ENCODE data around the gene CACNA1S. TPM values are rescaled to one million over a fixed set of nuclear protein-coding genes. Genes with fewer than 3 reads are reported as not detected.

The CACNA1S gene
- total RNA-seq, 1 experiment from 2014 or later: not detected

GRCh38 chr1:201025571-201026002 lies 86.6 kb downstream of the CACNA1S start:
- Histone ChIP-seq H3K27ac (ENCODE audit: insufficient read length, low read depth, low read length) (no peak overlapping the region), H3K79me2 (ENCODE audit: insufficient read depth, low read length) (no peaks in the 10 kb centered on the region), H2BK20ac (ENCODE audit: low read depth, low read length, poor library complexity, severe bottlenecking) (no peak overlapping the region), H3K56ac (ENCODE audit: insufficient read length, low read depth, low read length) (no peak overlapping the region), H2BK5ac (ENCODE audit: insufficient read length, low read length) (no peak overlapping the region), H2BK12ac (ENCODE audit: insufficient read length, low read depth, low read length) (no peak overlapping the region), H4K5ac (ENCODE audit: insufficient read length, low read depth, low read length) (no peak overlapping the region), H4K8ac (replicated peaks; ENCODE audit: insufficient read length, low read depth, low read length) (no peak overlapping the region), H4K91ac (ENCODE audit: insufficient read length, low read depth, low read length) (no peak overlapping the region), H3K23me2 (ENCODE audit: insufficient read length, low read depth, low read length, poor library complexity, severe bottlenecking) (peaks cover 14% of the 10 kb centered on the region), H2AK5ac (ENCODE audit: insufficient read length, low read length) (no peak overlapping the region), H3K4me1 (ENCODE audit: insufficient read depth, low read length) (peaks cover 16% of the 10 kb centered on the region), H3K14ac (ENCODE audit: insufficient read depth, low read length) (no peak overlapping the region), H3K9ac (ENCODE audit: extremely low read depth, insufficient read length, low read length) (no peak overlapping the region), H3T11ph (ENCODE audit: low read length) (no peak overlapping the region), H3K18ac (ENCODE audit: insufficient read length, low read depth, low read length) (no peak overlapping the region), H3K9me3 (ENCODE audit: control insufficient read depth, low read depth, low read length) (no peaks in the 10 kb centered on the region), H2BK120ac (ENCODE audit: low read depth, low read length, poor library complexity, severe bottlenecking) (no peak overlapping the region), H3K23ac (ENCODE audit: insufficient read length, low read depth, low read length) (no peak overlapping the region), H2AFZ (ENCODE audit: low read length) (no peak overlapping the region), H3K79me1 (ENCODE audit: insufficient read depth, low read depth, low read length, poor library complexity, severe bottlenecking) (no peaks in the 10 kb centered on the region), H3K27me3 (ENCODE audit: insufficient read depth, low read length) (no peaks in the 10 kb centered on the region), H3K4me2 (ENCODE audit: insufficient read depth, insufficient read length, low read length) (peak overlapping the region; percentile 57), H4K20me1 (ENCODE audit: control insufficient read depth, insufficient read depth, insufficient read length) (no peaks in the 10 kb centered on the region), H3K4ac (ENCODE audit: low read depth, low read length) (no peak overlapping the region), H2BK15ac (ENCODE audit: low read depth, low read length) (no peak overlapping the region)
- Mint-ChIP-seq H3K27ac (no peak overlapping the region), H3K36me3 (ENCODE audit: insufficient read depth in 1 of 3, low read depth in 3 of 3) (peaks cover 0 to 11% (median 0%) of the 10 kb centered on the region in 3 experiments; a peak in 2 of 7 replicates), H3K4me1 (peaks cover 45 to 47% of the 10 kb centered on the region in 2 experiments), H3K4me3 (peak overlapping the region in 1 of 2 experiments; percentile 83; a peak in 4 of 5 replicates), H3K27me3 (ENCODE audit: low read depth) (peaks cover 12% of the 10 kb centered on the region), H3K9me3 (no peaks in the 10 kb centered on the region)
- TF ChIP-seq CTCF (conservative IDR thresholded peaks at IDR 0.05): peak; percentile 65
- no CpG with 5 or more reads among the region's 7 CpGs for WGBS (ENCODE audit: extremely low coverage, insufficient read length, low lambda C conversion rate)
- DNase-seq: peak; percentile 66

Measured in H9 (cell line).